BJ (cell line): Measurements from ENCODE around the gene PLD5. TPM values are rescaled to one million over a fixed set of nuclear protein-coding genes. Genes with fewer than 3 reads are reported as not detected.
"Not testable (repeated sequence)": the region's sequence is repeated elsewhere in the genome, so short reads cannot be mapped to it uniquely, and the experiment has no call there.

Source experiments
- CTCF ChIA-PET: fragments of 350-600 bp; formaldehyde crosslinking; extraction: SDS; loops from one replicate; lab custom pipeline; 2021; ENCODE audit warnings: antibody characterized with exemption, inconsistent platforms; lab: Yijun Ruan, JAX
- POLR2A ChIA-PET: fragments of 300-600 bp; sonication (Branson Sonifier 250); formaldehyde crosslinking; extraction: SDS; loops from one replicate; lab custom pipeline; 2021; ENCODE audit warnings: antibody characterized with exemption; lab: Charles Lee
- DNase-seq: peaks from one replicate; pipeline ENCODE4 v3.0.0-alpha.2; 2011; ENCODE audit warnings: low read depth
- H3K27me3 ChIP-seq: 2 replicates; pipeline ENCODE4 v1.6.0; 2011; ENCODE audit warnings: low read length; ENCODE audit not compliant: control insufficient read depth, insufficient read depth
- H3K36me3 ChIP-seq: 2 replicates; pipeline ENCODE4 v1.5.1; 2011; ENCODE audit warnings: low read length; ENCODE audit not compliant: control insufficient read depth, insufficient read depth
- H3K4me3 ChIP-seq: 2 replicates; pipeline ENCODE4 v1.5.1; 2011; ENCODE audit warnings: low read depth, mild to moderate bottlenecking, control low read depth, low read length
- CTCF ChIP-seq: IDR thresholded peaks from 2 replicates; pipeline ENCODE4 v1.5.1; 2011; ENCODE audit warnings: low read depth, mild to moderate bottlenecking, control low read depth, inconsistent platforms, low read length, moderate library complexity; ENCODE audit not compliant: insufficient read depth
- polyA plus RNA-seq: library from polyadenylated mRNA; depleted of rRNA; stranded (reverse); fragments of >200 nt; gene quantifications from 2 replicates; pipeline ENCODE4 v1.2.3, GENCODE V29; 2011

PLD5 gene
- polyA plus RNA-seq, 1 experiment: not detected

GRCh38 chr1:242318140-242318539 is 206.4 kb downstream of the PLD5 start:
- ChIA-PET CTCF (no interaction called here), POLR2A (no interaction called here)
- no peak for TF ChIP-seq CTCF
- DNase-seq: no peak
- Histone ChIP-seq H3K36me3 (no peaks in the 10 kb centered on the region), H3K27me3 (no peaks in the 10 kb centered on the region), H3K4me3 (no peak overlapping the region)

DNA sequence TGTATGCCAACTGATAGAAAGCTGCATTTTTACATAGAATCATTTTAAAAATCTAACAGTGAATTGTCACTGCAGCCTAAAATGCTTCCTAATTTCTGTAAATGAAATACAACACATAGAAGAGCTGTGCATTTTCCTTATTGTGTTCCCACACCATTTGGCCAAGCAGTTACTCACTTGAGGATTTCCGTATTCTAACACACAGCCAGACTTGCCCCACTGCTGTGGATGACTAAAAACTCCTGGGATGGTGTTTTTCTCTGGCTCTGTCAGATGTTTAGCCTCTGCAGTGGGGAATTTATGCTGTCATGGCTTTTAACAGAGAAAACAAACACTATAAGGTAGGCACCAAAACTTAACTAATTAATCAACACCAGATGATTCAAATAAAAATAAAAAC is 209.6 kb downstream of the PLD5 start:
- DNase-seq, POLR2A ChIA-PET, CTCF ChIA-PET, H3K27me3 ChIP-seq, H3K36me3 ChIP-seq, H3K4me3 ChIP-seq: not testable (repeated sequence)

DNA sequence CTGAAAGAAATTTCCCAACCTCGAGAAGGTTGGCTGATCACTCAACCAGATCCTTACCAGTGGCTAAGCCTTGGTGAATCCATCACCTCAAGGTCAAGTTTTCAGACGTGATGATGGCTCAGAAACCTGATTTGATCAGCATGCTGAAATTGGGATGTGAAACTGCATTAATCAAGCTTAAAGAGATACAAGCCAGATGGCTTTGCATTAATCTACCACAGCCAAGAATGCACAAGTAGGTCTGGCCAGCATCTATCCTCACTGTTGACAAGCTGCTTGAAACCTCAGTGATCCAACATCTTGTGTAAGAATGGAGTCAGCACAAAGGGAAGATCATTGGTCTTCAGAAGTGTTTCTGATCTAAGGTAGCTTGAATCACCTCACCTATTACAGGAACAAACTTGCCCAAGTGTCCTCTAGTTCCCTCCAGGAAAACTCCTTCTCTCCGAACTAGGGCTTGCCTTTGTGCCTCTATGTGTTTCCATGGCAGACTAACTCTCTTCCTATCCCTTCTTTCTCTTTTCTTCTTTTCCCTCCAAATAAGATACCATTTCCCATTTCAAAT is 210.3 kb downstream of the PLD5 start:
- H3K27me3 ChIP-seq, POLR2A ChIA-PET, DNase-seq, H3K4me3 ChIP-seq, H3K36me3 ChIP-seq, CTCF ChIA-PET: not testable (repeated sequence)

DNA sequence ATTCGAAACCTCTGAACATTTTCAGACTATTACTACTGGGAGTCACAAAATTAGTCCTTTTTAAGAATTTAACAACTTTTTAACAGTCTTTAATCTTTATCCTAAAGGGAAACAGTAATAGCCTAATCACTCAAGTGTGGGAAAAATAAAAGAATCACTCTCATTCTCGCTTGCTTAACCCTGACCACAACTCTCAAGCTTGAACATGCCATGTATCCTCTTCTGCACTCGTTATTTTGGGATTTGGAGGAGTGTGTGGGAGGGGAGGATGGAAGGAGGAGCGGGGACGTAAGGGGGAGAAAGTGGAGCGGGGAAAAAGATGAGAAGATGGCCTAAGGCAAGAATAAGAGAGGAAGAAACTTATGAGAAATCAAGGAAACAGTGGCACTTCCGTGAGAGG is 215.8 kb downstream of the PLD5 start:
- DNase-seq, H3K27me3 ChIP-seq, CTCF ChIA-PET, POLR2A ChIA-PET, H3K4me3 ChIP-seq, H3K36me3 ChIP-seq: not testable (repeated sequence)

- H3K27me3 ChIP-seq, DNase-seq, POLR2A ChIA-PET, H3K36me3 ChIP-seq, H3K4me3 ChIP-seq: not testable (repeated sequence)
- CTCF ChIA-PET: interaction anchor here (0.6 kb wide), 1 partner anchor 244 kb away, joined by 3 read pairs; no protein-coding TSS in a partner anchor
Measured at GRCh38 chr1:242293781-242294180, 230.7 kb downstream of the PLD5 start.

DNA sequence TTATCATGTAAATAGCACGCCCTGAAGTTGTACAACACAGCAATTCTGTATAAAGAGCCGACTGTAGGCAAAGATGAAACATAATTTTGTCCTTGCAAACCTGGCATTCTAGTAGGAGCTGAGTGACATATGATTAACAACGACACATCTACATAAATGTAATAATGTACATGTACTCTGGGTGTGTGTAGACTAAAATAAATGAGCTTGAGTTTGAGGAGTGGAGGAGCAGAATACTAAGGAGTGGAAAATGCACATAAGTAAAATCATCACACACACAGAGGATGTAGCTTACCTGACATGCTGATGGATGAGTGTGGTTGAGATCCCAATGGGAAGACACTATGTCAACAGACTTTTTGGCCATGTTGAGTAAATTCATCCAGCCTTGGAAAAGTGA is 236.4 kb downstream of the PLD5 start:
- CTCF ChIA-PET, DNase-seq, H3K4me3 ChIP-seq, H3K36me3 ChIP-seq, POLR2A ChIA-PET, H3K27me3 ChIP-seq: not testable (repeated sequence)

DNA sequence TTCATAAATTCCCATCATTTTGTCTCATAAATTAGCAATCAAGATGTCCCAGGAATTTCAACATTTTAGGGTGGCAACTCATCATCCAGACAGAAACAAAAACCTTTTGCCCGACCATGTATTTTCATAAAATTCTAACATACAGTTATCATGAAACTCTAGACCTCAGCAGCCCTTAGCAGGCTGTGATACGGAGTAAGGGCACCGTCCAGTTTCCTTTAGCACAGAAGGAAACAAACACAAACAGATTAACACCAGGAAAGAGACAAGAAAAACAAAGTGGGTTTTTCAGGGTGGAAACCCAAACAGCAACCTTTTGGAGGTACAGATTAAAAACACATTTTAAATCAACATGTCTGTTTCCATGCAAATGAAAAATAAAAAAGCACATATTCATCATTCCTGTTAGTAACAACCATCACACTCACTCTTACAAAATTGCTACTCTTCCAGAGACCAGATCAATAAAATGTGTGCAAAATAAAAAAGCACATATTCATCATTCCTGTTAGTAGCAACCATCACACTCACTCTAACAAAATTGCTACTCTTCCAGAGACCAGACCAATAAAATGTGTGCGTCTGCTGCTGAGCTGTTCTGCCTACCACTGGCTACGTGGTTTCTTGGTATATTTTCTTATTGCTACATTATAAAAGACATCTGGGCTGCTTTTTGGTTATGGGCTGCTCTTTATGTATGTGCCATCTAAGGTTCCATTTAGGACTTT is 241.6 kb downstream of the PLD5 start:
- CTCF ChIA-PET, H3K4me3 ChIP-seq, POLR2A ChIA-PET: not testable (repeated sequence)

GRCh38 chr1:242278406-242278805 is 246.1 kb downstream of the PLD5 start:
- DNase-seq, POLR2A ChIA-PET, CTCF ChIA-PET: not testable (repeated sequence)

More for the DNA sequence above, 241.6 kb downstream of the PLD5 start:
- H3K36me3 ChIP-seq, DNase-seq, H3K27me3 ChIP-seq: not testable (repeated sequence)

GRCh38 chr1:242276769-242277168 is 247.7 kb downstream of the PLD5 start:
- H3K36me3 ChIP-seq, CTCF ChIA-PET, POLR2A ChIA-PET, DNase-seq, H3K27me3 ChIP-seq, H3K4me3 ChIP-seq: not testable (repeated sequence)

More at GRCh38 chr1:242278406-242278805, 246.1 kb downstream of the PLD5 start:
- not testable (repeated sequence) for H3K4me3 ChIP-seq, H3K27me3 ChIP-seq, H3K36me3 ChIP-seq

- H3K4me3 ChIP-seq, POLR2A ChIA-PET, H3K27me3 ChIP-seq, H3K36me3 ChIP-seq, CTCF ChIA-PET, DNase-seq: not testable (repeated sequence)
Measured at GRCh38 chr1:242267004-242267403, 257.5 kb downstream of the PLD5 start.

DNA sequence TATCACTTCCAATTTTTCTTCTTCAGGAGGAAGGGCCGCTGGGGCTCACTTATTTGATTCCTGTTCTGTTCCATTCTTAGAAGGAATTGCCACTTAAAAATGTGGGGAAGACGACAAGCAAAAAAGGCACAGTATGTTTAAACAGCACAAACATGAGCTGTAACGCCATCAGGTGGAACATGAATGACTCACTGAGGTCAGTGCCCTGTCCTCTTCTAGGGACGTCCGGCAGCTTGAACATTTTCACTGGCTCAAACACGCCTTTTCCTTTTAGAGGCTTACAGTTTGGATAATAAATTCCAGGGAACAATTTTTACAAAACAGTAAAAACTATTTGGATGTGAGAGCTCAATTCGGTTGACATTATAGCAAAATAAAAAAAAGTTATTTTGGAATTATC is 260.1 kb downstream of the PLD5 start:
- H3K27me3 ChIP-seq, DNase-seq, H3K4me3 ChIP-seq, H3K36me3 ChIP-seq, CTCF ChIA-PET, POLR2A ChIA-PET: not testable (repeated sequence)
